Astrocyte (in vitro differentiated cells and primary cell): Measurements from ENCODE around the gene CRYL1. TPM values are rescaled to one million over a fixed set of nuclear protein-coding genes. Genes with fewer than 3 reads are reported as not detected.

Experiments used
- DNase-seq: peaks from one replicate; pipeline ENCODE4 v3.0.0-alpha.2; 2010; ENCODE audit warnings: low read depth
- FAIRE-seq: peaks from 2 replicates; lab custom pipeline; 2011; peaks lifted over from hg19 to GRCh38; lab: Jason Lieb, UNC
- H2AFZ ChIP-seq: 2 replicates; pipeline ENCODE4 v1.6.0; 2012; ENCODE audit warnings: low read depth, low read length, inconsistent platforms
- H3K27ac ChIP-seq: 2 replicates; pipeline ENCODE4 v1.5.1; 2011; ENCODE audit warnings: low read depth, low read length, inconsistent platforms
- H3K27me3 ChIP-seq: 2 replicates; pipeline ENCODE4 v1.6.0; 2011; ENCODE audit warnings: low read length, inconsistent platforms; ENCODE audit not compliant: insufficient read depth
- H3K36me3 ChIP-seq: 2 replicates; pipeline ENCODE4 v1.5.1; 2011; ENCODE audit warnings: low read length, inconsistent platforms; ENCODE audit not compliant: insufficient read depth
- H3K4me1 ChIP-seq: 2 replicates; pipeline ENCODE4 v1.5.1; 2011; ENCODE audit warnings: low read length, inconsistent platforms; ENCODE audit not compliant: insufficient read depth
- H3K4me2 ChIP-seq: 2 replicates; pipeline ENCODE4 v1.6.0; 2012; ENCODE audit warnings: low read length, inconsistent platforms
- H3K4me3 ChIP-seq: 2 replicates; pipeline ENCODE4 v1.5.1; 2011; ENCODE audit warnings: low read depth, mild to moderate bottlenecking, low read length, inconsistent platforms; ENCODE audit not compliant: insufficient read depth
- H3K79me2 ChIP-seq: 2 replicates; pipeline ENCODE4 v1.6.0; 2012; ENCODE audit warnings: mild to moderate bottlenecking, low read length, inconsistent platforms; ENCODE audit not compliant: insufficient read depth
- H3K9ac ChIP-seq: 2 replicates; pipeline ENCODE4 v1.6.0; 2012; ENCODE audit warnings: mild to moderate bottlenecking, low read length, inconsistent platforms
- H3K9me3 ChIP-seq: 2 replicates; pipeline ENCODE4 v1.5.1; 2012; ENCODE audit warnings: low read depth, mild to moderate bottlenecking, low read length, inconsistent platforms; ENCODE audit not compliant: insufficient read depth
- H4K20me1 ChIP-seq: 2 replicates; pipeline ENCODE4 v1.6.0; 2012; ENCODE audit warnings: low read length, inconsistent platforms; ENCODE audit not compliant: insufficient read depth
- H3K27ac Mint-ChIP-seq: one replicate; pipeline ENCODE4 v1.8.0; 2021; ENCODE audit warnings: mild to moderate bottlenecking, mixed read lengths; ENCODE audit not compliant: unreplicated experiment
- H3K27me3 Mint-ChIP-seq: one replicate; pipeline ENCODE4 v1.8.0; 2021; ENCODE audit warnings: low read depth, mixed read lengths; ENCODE audit not compliant: unreplicated experiment
- H3K36me3 Mint-ChIP-seq: one replicate; pipeline ENCODE4 v1.8.0; 2021; ENCODE audit warnings: low read depth, mixed read lengths; ENCODE audit not compliant: unreplicated experiment
- H3K4me1 Mint-ChIP-seq: one replicate; pipeline ENCODE4 v1.8.0; 2021; ENCODE audit warnings: low read depth, mixed read lengths; ENCODE audit not compliant: unreplicated experiment
- H3K4me3 Mint-ChIP-seq: one replicate; pipeline ENCODE4 v1.8.0; 2021; ENCODE audit warnings: mild to moderate bottlenecking, moderate library complexity, mixed read lengths; ENCODE audit not compliant: unreplicated experiment
- H3K9me3 Mint-ChIP-seq: one replicate; pipeline ENCODE4 v1.8.0; 2021; ENCODE audit warnings: mild to moderate bottlenecking, mixed read lengths; ENCODE audit not compliant: unreplicated experiment
- EZH2 ChIP-seq: IDR thresholded peaks from 2 replicates; pipeline ENCODE4 v1.6.1; 2012; ENCODE audit warnings: mild to moderate bottlenecking, low read length, inconsistent platforms; ENCODE audit not compliant: insufficient read depth
- total RNA-seq: library from RNA; stranded (reverse); gene quantifications from 2 replicates; pipeline ENCODE4 v1.2.1, GENCODE V29; 2021
- TF ChIP-seq, protein P1 (sequence below): IDR thresholded peaks from 2 replicates; pipeline ENCODE4 v1.5.1; 2011; ENCODE audit warnings: low read depth, mild to moderate bottlenecking, inconsistent platforms, low read length, moderate library complexity; ENCODE audit not compliant: insufficient read depth

The CRYL1 gene
- total RNA-seq, 1 donor from 2014 or later = 3.7 TPM

DNA sequence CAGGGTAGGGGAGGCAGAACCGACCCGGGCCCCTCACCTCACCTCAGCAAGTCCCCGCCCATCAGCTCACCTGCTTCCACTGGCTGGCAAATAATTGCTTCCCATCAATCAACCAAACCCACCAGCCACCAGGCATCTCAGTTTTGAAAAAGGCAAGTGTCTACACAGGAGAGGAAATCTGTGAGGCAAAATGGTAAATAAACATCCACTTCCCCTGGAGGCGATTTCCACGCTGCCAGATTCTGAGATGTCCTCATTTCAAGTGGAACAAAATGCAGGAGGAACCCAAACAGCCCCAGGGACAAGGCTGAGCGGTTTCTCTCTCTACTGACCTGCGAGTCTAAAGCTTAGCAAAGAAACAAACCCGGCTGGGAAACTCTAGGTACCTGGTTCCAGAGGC is 117.5 kb downstream of the CRYL1 start:
- Histone ChIP-seq H3K4me1 (peaks cover 3% of the 10 kb centered on the region), H4K20me1 (no peaks in the 10 kb centered on the region), H3K9ac (no peak overlapping the region), H3K4me3 (no peak overlapping the region), H3K9me3 (no peaks in the 10 kb centered on the region), H3K27ac (no peak overlapping the region), H3K79me2 (no peaks in the 10 kb centered on the region), H3K36me3 (no peaks in the 10 kb centered on the region), H3K4me2 (no peak overlapping the region), H2AFZ (no peak overlapping the region), H3K27me3 (peaks cover 17% of the 10 kb centered on the region)
- no peaks in the 10 kb centered on the region for H3K36me3 Mint-ChIP-seq
- TF ChIP-seq EZH2 = no peak
- TF ChIP-seq, protein P1, sequence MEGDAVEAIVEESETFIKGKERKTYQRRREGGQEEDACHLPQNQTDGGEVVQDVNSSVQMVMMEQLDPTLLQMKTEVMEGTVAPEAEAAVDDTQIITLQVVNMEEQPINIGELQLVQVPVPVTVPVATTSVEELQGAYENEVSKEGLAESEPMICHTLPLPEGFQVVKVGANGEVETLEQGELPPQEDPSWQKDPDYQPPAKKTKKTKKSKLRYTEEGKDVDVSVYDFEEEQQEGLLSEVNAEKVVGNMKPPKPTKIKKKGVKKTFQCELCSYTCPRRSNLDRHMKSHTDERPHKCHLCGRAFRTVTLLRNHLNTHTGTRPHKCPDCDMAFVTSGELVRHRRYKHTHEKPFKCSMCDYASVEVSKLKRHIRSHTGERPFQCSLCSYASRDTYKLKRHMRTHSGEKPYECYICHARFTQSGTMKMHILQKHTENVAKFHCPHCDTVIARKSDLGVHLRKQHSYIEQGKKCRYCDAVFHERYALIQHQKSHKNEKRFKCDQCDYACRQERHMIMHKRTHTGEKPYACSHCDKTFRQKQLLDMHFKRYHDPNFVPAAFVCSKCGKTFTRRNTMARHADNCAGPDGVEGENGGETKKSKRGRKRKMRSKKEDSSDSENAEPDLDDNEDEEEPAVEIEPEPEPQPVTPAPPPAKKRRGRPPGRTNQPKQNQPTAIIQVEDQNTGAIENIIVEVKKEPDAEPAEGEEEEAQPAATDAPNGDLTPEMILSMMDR = no peak
- DNase-seq (no peak), FAIRE-seq (no peak)
- peaks cover 10% of the 10 kb centered on the region for H3K27me3 Mint-ChIP-seq
- no peak overlapping the region for H3K4me3 Mint-ChIP-seq
- H3K27ac Mint-ChIP-seq = no peak overlapping the region
- no peaks in the 10 kb centered on the region for H3K9me3 Mint-ChIP-seq
- H3K4me1 Mint-ChIP-seq = peaks cover 15% of the 10 kb centered on the region

DNA sequence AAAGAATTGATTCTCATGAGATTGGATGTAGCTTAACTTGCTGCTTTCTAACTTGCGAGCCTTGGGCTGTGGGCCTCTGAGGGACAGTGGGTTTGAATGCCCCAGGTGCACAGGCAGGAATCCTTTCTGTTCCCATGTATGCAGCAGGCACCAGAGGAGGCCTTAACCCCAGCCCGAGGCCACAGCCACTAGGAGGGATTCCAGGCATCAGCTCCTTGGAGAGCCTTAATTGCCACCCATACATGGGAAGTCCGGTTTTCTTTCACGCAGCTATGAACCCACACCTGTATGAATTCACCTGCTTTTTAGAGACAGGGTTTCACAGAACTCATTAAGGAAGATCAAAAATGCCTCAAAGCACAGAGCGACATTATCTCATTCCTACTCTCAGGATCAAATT is 117.9 kb downstream of the CRYL1 start:
- Histone ChIP-seq H3K36me3 (no peaks in the 10 kb centered on the region), H3K4me3 (no peak overlapping the region), H4K20me1 (no peaks in the 10 kb centered on the region), H2AFZ (no peak overlapping the region), H3K4me2 (no peak overlapping the region), H3K27me3 (peaks cover 17% of the 10 kb centered on the region), H3K9ac (no peak overlapping the region), H3K4me1 (peaks cover 6% of the 10 kb centered on the region), H3K9me3 (no peaks in the 10 kb centered on the region), H3K27ac (no peak overlapping the region), H3K79me2 (no peaks in the 10 kb centered on the region)
- TF ChIP-seq, protein P1 = no peak
- no peak for TF ChIP-seq EZH2
- DNase-seq = no peak
- Mint-ChIP-seq H3K27ac (no peak overlapping the region), H3K4me3 (no peak overlapping the region), H3K4me1 (peaks cover 13% of the 10 kb centered on the region), H3K36me3 (no peaks in the 10 kb centered on the region), H3K27me3 (peaks cover 10% of the 10 kb centered on the region), H3K9me3 (no peaks in the 10 kb centered on the region)
- no peak for FAIRE-seq

DNA sequence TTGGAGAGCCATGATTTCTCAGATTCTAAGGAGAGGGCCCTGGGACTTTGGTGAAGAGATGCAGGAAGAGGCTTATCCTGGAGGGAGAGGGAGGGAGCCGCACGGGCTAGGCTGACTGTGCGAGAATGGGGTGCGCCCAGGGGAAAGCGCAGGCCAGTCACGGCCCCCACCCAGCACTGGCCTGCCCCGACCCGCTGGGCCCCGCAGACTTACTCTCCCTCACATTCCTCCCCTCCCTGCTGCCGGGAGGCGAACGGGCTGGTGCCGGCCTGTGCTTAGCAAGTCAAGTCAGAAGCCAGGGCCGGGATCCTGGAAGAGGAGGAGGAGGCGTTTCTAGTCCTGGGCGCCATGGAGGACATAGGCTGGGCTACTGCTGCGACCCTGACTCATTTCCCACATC is 120.0 kb downstream of the CRYL1 start:
- Histone ChIP-seq H3K4me3 (no peak overlapping the region), H3K36me3 (no peaks in the 10 kb centered on the region), H3K4me1 (peaks cover 25% of the 10 kb centered on the region), H3K9me3 (no peaks in the 10 kb centered on the region), H3K27me3 (peaks cover 17% of the 10 kb centered on the region), H3K79me2 (no peaks in the 10 kb centered on the region), H3K9ac (no peak overlapping the region), H3K4me2 (no peak overlapping the region), H2AFZ (no peak overlapping the region), H3K27ac (no peak overlapping the region), H4K20me1 (no peaks in the 10 kb centered on the region)
- H3K4me1 Mint-ChIP-seq = peaks cover 17% of the 10 kb centered on the region
- DNase-seq (no peak), FAIRE-seq (no peak)
- no peaks in the 10 kb centered on the region for H3K36me3 Mint-ChIP-seq
- H3K27me3 Mint-ChIP-seq = peaks cover 10% of the 10 kb centered on the region
- H3K9me3 Mint-ChIP-seq = no peaks in the 10 kb centered on the region
- no peak overlapping the region for H3K27ac Mint-ChIP-seq
- TF ChIP-seq, protein P1 = no peak
- TF ChIP-seq EZH2 = no peak
- no peak overlapping the region for H3K4me3 Mint-ChIP-seq
